Measurements from ENCODE around the gene MTURN. TPM values are rescaled to one million over a fixed set of nuclear protein-coding genes. Genes with fewer than 3 reads are reported as not detected.
"Not testable (repeated sequence)": the region's sequence is repeated elsewhere in the genome, so short reads cannot be mapped to it uniquely, and the experiment has no call there.

MTURN gene
- total RNA-seq, 1 donor from 2014 or later, result 20.1 TPM

DNA sequence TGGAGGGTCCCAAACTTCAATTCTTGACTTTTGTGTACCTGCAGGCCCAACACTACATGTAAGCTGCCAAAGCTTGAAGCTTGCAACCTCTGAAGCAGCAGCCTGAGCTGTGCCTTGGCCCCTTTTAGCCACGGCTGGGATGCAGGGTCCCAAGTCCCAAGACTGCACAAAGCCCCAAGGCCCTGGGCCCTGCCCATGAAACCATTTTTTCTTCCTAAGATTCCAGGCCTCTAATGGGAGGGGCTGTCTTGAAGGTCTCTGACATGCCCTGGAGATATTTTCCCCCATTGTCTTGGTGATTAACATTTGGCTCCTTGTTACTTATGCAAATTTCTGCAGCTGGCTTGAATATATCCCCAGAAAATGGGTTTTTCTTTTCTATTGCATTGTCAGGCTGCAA is 52.7 kb downstream of the MTURN start:
- TF ChIP-seq, protein P1, sequence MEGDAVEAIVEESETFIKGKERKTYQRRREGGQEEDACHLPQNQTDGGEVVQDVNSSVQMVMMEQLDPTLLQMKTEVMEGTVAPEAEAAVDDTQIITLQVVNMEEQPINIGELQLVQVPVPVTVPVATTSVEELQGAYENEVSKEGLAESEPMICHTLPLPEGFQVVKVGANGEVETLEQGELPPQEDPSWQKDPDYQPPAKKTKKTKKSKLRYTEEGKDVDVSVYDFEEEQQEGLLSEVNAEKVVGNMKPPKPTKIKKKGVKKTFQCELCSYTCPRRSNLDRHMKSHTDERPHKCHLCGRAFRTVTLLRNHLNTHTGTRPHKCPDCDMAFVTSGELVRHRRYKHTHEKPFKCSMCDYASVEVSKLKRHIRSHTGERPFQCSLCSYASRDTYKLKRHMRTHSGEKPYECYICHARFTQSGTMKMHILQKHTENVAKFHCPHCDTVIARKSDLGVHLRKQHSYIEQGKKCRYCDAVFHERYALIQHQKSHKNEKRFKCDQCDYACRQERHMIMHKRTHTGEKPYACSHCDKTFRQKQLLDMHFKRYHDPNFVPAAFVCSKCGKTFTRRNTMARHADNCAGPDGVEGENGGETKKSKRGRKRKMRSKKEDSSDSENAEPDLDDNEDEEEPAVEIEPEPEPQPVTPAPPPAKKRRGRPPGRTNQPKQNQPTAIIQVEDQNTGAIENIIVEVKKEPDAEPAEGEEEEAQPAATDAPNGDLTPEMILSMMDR (IDR thresholded peaks at IDR 0.05; ENCODE audit: unreplicated experiment), result no peak
- H3K4me3 Mint-ChIP-seq (ENCODE audit: low read depth), result no peak overlapping the region
- H3K9me3 Mint-ChIP-seq (ENCODE audit: low read depth), result peaks cover 13% of the 10 kb centered on the region
- no peak for DNase-seq (ENCODE audit: low spot score, unreplicated experiment)
- H3K27me3 Mint-ChIP-seq, result no peaks in the 10 kb centered on the region
- peaks cover 3% of the 10 kb centered on the region for H3K4me1 Mint-ChIP-seq (ENCODE audit: low read depth)
- H3K27ac Mint-ChIP-seq, result no peak overlapping the region
- no peaks in the 10 kb centered on the region for H3K36me3 Mint-ChIP-seq (ENCODE audit: insufficient read depth)

DNA sequence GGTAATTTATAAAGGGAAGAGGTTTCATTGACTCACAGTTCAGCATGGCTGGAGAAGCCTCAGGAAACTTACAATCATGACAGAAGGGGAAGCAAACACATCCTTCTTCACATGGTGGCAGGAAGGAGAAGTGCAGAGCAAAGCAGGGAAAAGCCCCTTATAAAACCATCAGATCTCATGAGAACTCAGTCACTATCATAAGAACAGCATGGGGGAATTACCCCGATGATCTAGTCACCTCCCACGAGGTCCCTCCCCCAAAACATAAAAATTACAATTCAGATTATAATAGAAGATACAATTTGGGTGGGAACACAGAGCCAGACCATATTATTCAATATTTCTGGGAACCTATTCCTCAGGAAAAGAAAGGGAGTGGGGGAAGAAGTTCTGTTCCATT is 53.6 kb downstream of the MTURN start:
- H3K9me3 Mint-ChIP-seq (ENCODE audit: low read depth), result peaks cover 13% of the 10 kb centered on the region
- H3K4me3 Mint-ChIP-seq (ENCODE audit: low read depth); H3K36me3 Mint-ChIP-seq (ENCODE audit: insufficient read depth); H3K27ac Mint-ChIP-seq; H3K4me1 Mint-ChIP-seq (ENCODE audit: low read depth); DNase-seq (ENCODE audit: low spot score, unreplicated experiment); H3K27me3 Mint-ChIP-seq: not testable (repeated sequence)

DNA sequence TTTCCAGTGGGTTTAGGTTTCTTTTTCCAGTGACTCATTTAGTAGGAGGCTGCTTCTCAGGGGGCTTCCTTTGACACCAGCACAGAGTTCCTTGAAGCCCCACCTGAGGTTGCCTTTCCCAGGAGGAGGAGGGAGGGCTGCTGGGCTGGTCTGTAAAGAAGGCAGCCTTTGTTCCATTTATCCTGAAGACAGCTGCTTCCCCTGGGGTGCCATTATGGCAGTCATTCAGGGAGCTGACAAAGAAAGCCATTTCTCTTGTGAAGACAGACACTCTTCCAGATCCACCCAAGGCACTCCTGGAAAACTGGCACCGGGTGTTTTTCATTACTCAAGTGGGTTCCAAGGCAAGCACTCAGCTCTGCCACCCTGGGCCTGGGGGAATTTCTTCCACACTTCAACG is 54.0 kb downstream of the MTURN start:
- H3K4me3 Mint-ChIP-seq (ENCODE audit: low read depth), result no peak overlapping the region
- H3K9me3 Mint-ChIP-seq (ENCODE audit: low read depth), result peaks cover 14% of the 10 kb centered on the region
- no peaks in the 10 kb centered on the region for H3K27me3 Mint-ChIP-seq
- H3K36me3 Mint-ChIP-seq (ENCODE audit: insufficient read depth), result no peaks in the 10 kb centered on the region
- no peak for DNase-seq (ENCODE audit: low spot score, unreplicated experiment)
- no peak overlapping the region for H3K27ac Mint-ChIP-seq
- TF ChIP-seq, protein P1 (IDR thresholded peaks at IDR 0.05; ENCODE audit: unreplicated experiment), result no peak
- peaks cover under 1% of the 10 kb centered on the region for H3K4me1 Mint-ChIP-seq (ENCODE audit: low read depth)

DNA sequence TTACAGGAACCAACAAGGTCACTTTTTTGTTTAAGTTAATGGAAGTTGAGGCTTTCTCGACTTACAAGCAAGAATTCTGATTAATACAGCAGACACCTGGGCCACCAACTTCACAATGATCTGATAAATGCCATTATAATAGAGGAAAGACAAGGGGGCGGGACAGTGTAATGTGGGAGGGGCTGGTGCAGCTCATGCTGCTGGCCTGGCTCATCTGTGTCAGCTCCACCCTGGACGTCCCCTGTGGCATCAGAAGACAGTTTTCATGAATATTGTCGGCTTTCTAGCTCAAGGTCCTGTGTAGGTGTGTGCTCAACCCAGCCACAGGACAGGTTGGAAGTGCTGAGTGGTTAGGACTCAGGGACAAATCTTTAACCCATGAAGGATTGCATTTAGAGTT is 57.0 kb downstream of the MTURN start:
- peaks cover 11% of the 10 kb centered on the region for H3K36me3 Mint-ChIP-seq (ENCODE audit: insufficient read depth)
- no peak overlapping the region for H3K4me3 Mint-ChIP-seq (ENCODE audit: low read depth)
- DNase-seq (ENCODE audit: low spot score, unreplicated experiment), result no peak
- peaks cover 38% of the 10 kb centered on the region for H3K9me3 Mint-ChIP-seq (ENCODE audit: low read depth)
- H3K4me1 Mint-ChIP-seq (ENCODE audit: low read depth), result no peaks in the 10 kb centered on the region
- H3K27me3 Mint-ChIP-seq, result no peaks in the 10 kb centered on the region
- TF ChIP-seq, protein P1 (IDR thresholded peaks at IDR 0.05; ENCODE audit: unreplicated experiment), result no peak
- H3K27ac Mint-ChIP-seq, result no peak overlapping the region

DNA sequence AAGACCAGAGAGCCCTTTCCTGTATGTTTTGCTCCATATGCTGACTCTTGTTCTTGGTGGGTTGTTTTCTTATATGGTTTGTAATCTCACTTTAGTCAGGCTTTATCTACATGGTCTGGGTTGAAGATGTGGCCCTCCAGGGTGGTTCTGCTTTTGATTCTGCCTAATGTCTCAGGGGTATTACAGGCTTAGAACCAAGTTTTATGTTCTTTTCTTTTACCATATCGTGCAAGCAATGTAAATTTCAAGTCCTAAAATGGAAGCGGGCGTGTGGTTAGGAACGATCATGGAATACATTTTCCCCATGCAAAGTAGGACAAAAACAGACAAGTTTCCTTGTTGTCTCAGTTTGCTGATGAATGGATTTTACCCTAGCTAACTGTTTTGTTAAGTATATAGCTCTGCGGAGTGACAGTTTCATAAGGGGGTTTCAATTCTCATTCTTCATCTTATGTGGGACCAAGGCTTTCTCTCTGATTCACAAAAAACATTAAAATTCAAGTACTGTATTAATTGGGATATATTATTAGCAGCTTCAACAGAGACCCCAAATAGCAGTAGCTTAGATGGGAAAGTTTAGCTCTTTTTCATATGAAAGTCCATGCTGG is 58.7 kb downstream of the MTURN start:
- Mint-ChIP-seq H3K27ac (no peak overlapping the region), H3K9me3 (ENCODE audit: low read depth) (peaks cover 43% of the 10 kb centered on the region), H3K36me3 (ENCODE audit: insufficient read depth) (peaks cover 15% of the 10 kb centered on the region), H3K4me1 (ENCODE audit: low read depth) (no peaks in the 10 kb centered on the region), H3K27me3 (no peaks in the 10 kb centered on the region), H3K4me3 (ENCODE audit: low read depth) (no peak overlapping the region)
- no peak for DNase-seq (ENCODE audit: low spot score, unreplicated experiment)
- TF ChIP-seq, protein P1 (IDR thresholded peaks at IDR 0.05; ENCODE audit: unreplicated experiment), result no peak

DNA sequence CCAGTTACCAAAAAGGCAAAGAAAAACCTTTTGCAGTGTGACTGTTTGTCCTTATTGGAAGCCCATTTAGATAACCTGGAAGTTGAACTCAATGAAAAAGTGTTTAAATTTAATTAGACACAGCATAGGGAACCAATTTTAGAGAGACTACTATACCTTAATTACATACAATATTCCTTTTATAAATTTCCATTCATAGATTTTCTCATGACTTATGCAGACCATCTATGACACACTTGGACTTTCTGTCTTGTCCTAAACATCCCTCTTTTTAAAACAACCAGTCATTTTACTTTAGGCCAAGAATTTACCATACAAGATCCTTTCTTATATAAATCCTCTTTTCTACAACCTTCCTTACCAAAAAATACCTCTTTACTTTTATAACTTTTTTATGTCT is 61.6 kb downstream of the MTURN start:
- no peak for DNase-seq (ENCODE audit: low spot score, unreplicated experiment)
- H3K9me3 Mint-ChIP-seq (ENCODE audit: low read depth), result peaks cover 42% of the 10 kb centered on the region
- H3K27me3 Mint-ChIP-seq, result no peaks in the 10 kb centered on the region

More for the DNA sequence above, 61.6 kb downstream of the MTURN start:
- Mint-ChIP-seq H3K27ac (no peak overlapping the region), H3K4me1 (ENCODE audit: low read depth) (no peaks in the 10 kb centered on the region), H3K36me3 (ENCODE audit: insufficient read depth) (peaks cover 17% of the 10 kb centered on the region), H3K4me3 (ENCODE audit: low read depth) (no peak overlapping the region)
- TF ChIP-seq, protein P1 (IDR thresholded peaks at IDR 0.05; ENCODE audit: unreplicated experiment), result no peak

Measured in progenitor cell of endocrine pancreas (in vitro differentiated cells).